ENCODE measurements around the gene SFMBT2. TPM values are rescaled to one million over a fixed set of nuclear protein-coding genes. Genes with fewer than 3 reads are reported as not detected.

Gene SFMBT2
- total RNA-seq, 1 experiment from 2014 or later: 0.02 TPM

DNA sequence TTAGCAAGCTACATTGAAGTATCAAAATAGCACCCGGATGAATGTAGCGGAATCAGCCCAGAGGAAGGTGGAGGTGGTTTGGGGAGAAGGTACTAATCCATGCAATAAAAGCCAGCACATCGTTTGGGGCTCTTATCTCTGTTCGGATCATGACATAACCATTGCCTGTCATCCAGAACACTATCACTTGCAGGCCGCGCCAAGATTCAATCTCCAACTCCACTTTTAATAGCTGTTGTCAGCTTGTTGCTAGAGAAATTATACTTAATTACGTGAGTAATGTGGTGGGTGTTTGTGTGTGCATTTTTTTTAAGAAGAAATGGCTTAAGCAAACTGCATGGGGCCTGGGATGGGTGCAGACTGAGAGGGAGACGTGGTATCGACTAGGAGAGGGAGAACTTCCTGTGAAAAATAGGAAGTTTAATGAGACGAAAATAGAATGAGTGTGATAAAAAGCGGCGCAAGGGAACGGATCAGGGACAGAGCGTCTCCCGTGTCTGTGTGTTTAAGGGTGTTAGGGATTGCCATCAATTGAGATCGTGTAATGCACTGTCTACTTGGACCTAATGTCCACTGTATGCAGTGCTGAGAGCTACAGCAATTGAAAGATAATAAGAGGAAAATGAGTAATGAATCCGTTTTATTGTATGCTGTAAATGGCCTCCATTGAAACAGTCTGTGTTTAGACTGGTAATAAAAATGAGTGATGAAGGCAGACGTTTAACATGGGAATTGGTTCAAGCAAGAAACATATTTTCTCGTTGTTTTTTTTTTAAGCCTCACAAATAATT lies 27.6 kb upstream of the SFMBT2 start:
- no peaks in the 10 kb centered on the region for H3K9me2 ChIP-seq (ENCODE audit: insufficient read depth)
- CTCF ChIA-PET: interaction anchor here (0.6 kb wide), 1 partner anchor 17 kb away, joined by 3 read pairs; no protein-coding TSS in a partner anchor
- TF ChIP-seq MAX (IDR thresholded peaks at IDR 0.05) (no peak), SRF (IDR thresholded peaks at IDR 0.05; ENCODE audit: low read depth) (no peak)
- no peak overlapping the region for H3K27ac ChIP-seq (ENCODE audit: low read depth, low read length)
- no peak for DNase-seq (ENCODE audit: low read depth, low spot score)
- peaks cover 28% of the 10 kb centered on the region for H3K27me3 ChIP-seq (ENCODE audit: insufficient read depth, low read length)
- no peaks in the 10 kb centered on the region for H3K9me3 ChIP-seq (ENCODE audit: control insufficient read depth in 1 of 2, insufficient read depth in 1 of 2, low read depth in 1 of 2, low read length in 2 of 2)
- no peak overlapping the region for H2AFZ ChIP-seq (ENCODE audit: low read depth, low read length, poor library complexity, severe bottlenecking)
- no TSS peak for BruUV-seq (replicated peaks)
- no peaks in the 10 kb centered on the region for H3K36me3 ChIP-seq (ENCODE audit: control insufficient read depth in 1 of 2, insufficient read depth in 2 of 2, low read length in 2 of 2)
- no peaks in the 10 kb centered on the region for H3K4me1 ChIP-seq (ENCODE audit: control insufficient read depth in 1 of 2, insufficient read depth in 2 of 2, low read length in 2 of 2)
- no peaks in the 10 kb centered on the region for H3K79me2 ChIP-seq (ENCODE audit: insufficient read depth, low read length)
- RAD21 ChIA-PET (ENCODE audit: low non-redundant PET in 1 of 2, low total read pairs in 2 of 2, uncharacterized antibody in 2 of 2, unreplicated experiment in 2 of 2): no interaction called here
- no peak overlapping the region for H3K9ac ChIP-seq (ENCODE audit: low read length)
- intact Hi-C loops (cut with micrococcal nuclease): no loop called here
- no peak overlapping the region for H3K4me2 ChIP-seq (ENCODE audit: low read length)
- POLR2A ChIA-PET: no interaction called here
- H4K20me1 ChIP-seq (ENCODE audit: insufficient read depth): no peaks in the 10 kb centered on the region
- no peak for ATAC-seq
- no peak overlapping the region for H3K4me3 ChIP-seq (replicated peaks in 1 of 2; ENCODE audit: low read depth in 1 of 2, low read length in 2 of 2)

- POLR2A ChIA-PET: no interaction called here
- H3K79me2 ChIP-seq (ENCODE audit: insufficient read depth, low read length): no peaks in the 10 kb centered on the region
- DNase-seq (ENCODE audit: low read depth, low spot score): no peak
- peaks cover 35% of the 10 kb centered on the region for H3K27me3 ChIP-seq (ENCODE audit: insufficient read depth, low read length)
- no peak for ATAC-seq
- no peaks in the 10 kb centered on the region for H3K9me3 ChIP-seq (ENCODE audit: control insufficient read depth in 1 of 2, insufficient read depth in 1 of 2, low read depth in 1 of 2, low read length in 2 of 2)
- RAD21 ChIA-PET (ENCODE audit: low non-redundant PET in 1 of 2, low total read pairs in 2 of 2, uncharacterized antibody in 2 of 2, unreplicated experiment in 2 of 2): no interaction called here
- CTCF ChIA-PET: no interaction called here
- H4K20me1 ChIP-seq (ENCODE audit: insufficient read depth): no peaks in the 10 kb centered on the region
- no TSS peak for BruUV-seq (replicated peaks)
- no peak overlapping the region for H3K4me3 ChIP-seq (replicated peaks in 1 of 2; ENCODE audit: low read depth in 1 of 2, low read length in 2 of 2)
- no peak overlapping the region for H3K27ac ChIP-seq (ENCODE audit: low read depth, low read length)
- H3K9ac ChIP-seq (ENCODE audit: low read length): no peak overlapping the region
- intact Hi-C loops (cut with micrococcal nuclease): no loop called here
- no peaks in the 10 kb centered on the region for H3K9me2 ChIP-seq (ENCODE audit: insufficient read depth)
- H3K36me3 ChIP-seq (ENCODE audit: control insufficient read depth in 1 of 2, insufficient read depth in 2 of 2, low read length in 2 of 2): no peaks in the 10 kb centered on the region
- H3K4me2 ChIP-seq (ENCODE audit: low read length): no peak overlapping the region
- no peaks in the 10 kb centered on the region for H3K4me1 ChIP-seq (ENCODE audit: control insufficient read depth in 1 of 2, insufficient read depth in 2 of 2, low read length in 2 of 2)
- H2AFZ ChIP-seq (ENCODE audit: low read depth, low read length, poor library complexity, severe bottlenecking): no peak overlapping the region
- no peak for TF ChIP-seq FOSL1 (IDR thresholded peaks at IDR 0.05; ENCODE audit: low read depth)
- no peak for TF ChIP-seq EZH2phosphoT487 (IDR thresholded peaks at IDR 0.05; ENCODE audit: borderline replicate concordance)
- TF ChIP-seq, protein P1, sequence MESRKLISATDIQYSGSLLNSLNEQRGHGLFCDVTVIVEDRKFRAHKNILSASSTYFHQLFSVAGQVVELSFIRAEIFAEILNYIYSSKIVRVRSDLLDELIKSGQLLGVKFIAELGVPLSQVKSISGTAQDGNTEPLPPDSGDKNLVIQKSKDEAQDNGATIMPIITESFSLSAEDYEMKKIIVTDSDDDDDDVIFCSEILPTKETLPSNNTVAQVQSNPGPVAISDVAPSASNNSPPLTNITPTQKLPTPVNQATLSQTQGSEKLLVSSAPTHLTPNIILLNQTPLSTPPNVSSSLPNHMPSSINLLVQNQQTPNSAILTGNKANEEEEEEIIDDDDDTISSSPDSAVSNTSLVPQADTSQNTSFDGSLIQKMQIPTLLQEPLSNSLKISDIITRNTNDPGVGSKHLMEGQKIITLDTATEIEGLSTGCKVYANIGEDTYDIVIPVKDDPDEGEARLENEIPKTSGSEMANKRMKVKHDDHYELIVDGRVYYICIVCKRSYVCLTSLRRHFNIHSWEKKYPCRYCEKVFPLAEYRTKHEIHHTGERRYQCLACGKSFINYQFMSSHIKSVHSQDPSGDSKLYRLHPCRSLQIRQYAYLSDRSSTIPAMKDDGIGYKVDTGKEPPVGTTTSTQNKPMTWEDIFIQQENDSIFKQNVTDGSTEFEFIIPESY (IDR thresholded peaks at IDR 0.05; ENCODE audit: extremely low read depth, insufficient replicate concordance, low read length): no peak
- no peak for TF ChIP-seq CTCF (IDR thresholded peaks at IDR 0.05 in 2 of 3, conservative IDR thresholded peaks at IDR 0.05 in 1 of 3; ENCODE audit: borderline replicate concordance in 1 of 3, insufficient read depth in 1 of 3, low read depth in 2 of 3, low read length in 2 of 3)
- no peak for TF ChIP-seq POLR2A (IDR thresholded peaks at IDR 0.05; ENCODE audit: borderline replicate concordance, extremely low read depth, insufficient read depth, insufficient read length)
- TF ChIP-seq CBX3 (IDR thresholded peaks at IDR 0.05; ENCODE audit: low read depth): no peak
- no peak for TF ChIP-seq ELF1 (IDR thresholded peaks at IDR 0.05; ENCODE audit: borderline replicate concordance, low read depth)
- TF ChIP-seq, protein P2, sequence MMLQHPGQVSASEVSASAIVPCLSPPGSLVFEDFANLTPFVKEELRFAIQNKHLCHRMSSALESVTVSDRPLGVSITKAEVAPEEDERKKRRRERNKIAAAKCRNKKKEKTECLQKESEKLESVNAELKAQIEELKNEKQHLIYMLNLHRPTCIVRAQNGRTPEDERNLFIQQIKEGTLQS (IDR thresholded peaks at IDR 0.05): no peak
- TF ChIP-seq RAD21 (IDR thresholded peaks at IDR 0.05; ENCODE audit: low read depth): no peak
- no peak for TF ChIP-seq POLR2AphosphoS5 (IDR thresholded peaks at IDR 0.05; ENCODE audit: low read depth, low read length)
- no peak for TF ChIP-seq EZH2 (IDR thresholded peaks at IDR 0.05)
- TF ChIP-seq CEBPB (IDR thresholded peaks at IDR 0.05; ENCODE audit: low read depth): no peak
- no peak for TF ChIP-seq SRF (IDR thresholded peaks at IDR 0.05; ENCODE audit: low read depth)
- no peak for TF ChIP-seq ZFX (IDR thresholded peaks at IDR 0.05)
- TF ChIP-seq YY1 (IDR thresholded peaks at IDR 0.05; ENCODE audit: extremely low read depth, insufficient replicate concordance, low read depth, low read length): no peak
These were observed 25.8 kb upstream of the SFMBT2 start for GRCh38 chr10:7436490-7437100.

All from HCT116 (cell line).